ENCODE measurements around the gene SPIB. TPM values are rescaled to one million over a fixed set of nuclear protein-coding genes. Genes with fewer than 3 reads are reported as not detected.

SPIB gene
- total and polyA plus RNA-seq, 2 experiments from 2014 or later: 12.6 to 17.5 TPM

DNA sequence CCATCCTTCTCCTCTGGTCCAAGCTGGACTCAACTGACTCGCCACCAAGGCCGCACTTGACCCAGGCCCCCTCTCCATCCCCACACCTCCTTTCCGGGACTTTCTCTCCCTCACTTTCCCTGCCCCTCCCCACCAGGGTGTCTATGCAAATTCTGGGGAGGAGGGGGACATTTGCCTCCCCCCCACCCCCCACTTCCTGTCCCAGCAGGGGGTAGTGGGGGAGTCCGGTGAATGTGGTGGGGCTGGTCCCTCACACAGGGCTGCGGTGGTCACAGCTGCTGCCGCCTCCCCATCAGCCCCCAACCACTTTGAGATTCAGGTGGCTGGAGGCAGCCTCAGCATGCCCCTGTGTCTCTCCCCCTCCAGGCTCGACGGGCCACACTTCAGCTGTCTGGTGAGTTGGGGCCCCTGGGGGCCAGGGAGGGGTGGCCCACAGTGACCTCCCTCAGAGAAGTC is 870 bp downstream of the SPIB start:
- DNase-seq (ENCODE audit: low spot score): peak; percentile 81
- Histone ChIP-seq H3K27ac (ENCODE audit: low read depth) (no peak overlapping the region), H3K4me1 (ENCODE audit: insufficient read depth) (peaks cover 14% of the 10 kb centered on the region; the same call in 1 of the 2 replicates), H4K20me1 (replicated peaks; ENCODE audit: insufficient read depth) (no peaks in the 10 kb centered on the region; the same call in 1 of the 2 replicates), H3K36me3 (ENCODE audit: insufficient read depth) (no peaks in the 10 kb centered on the region), H3K79me2 (replicated peaks; ENCODE audit: insufficient read depth) (peaks cover 6% of the 10 kb centered on the region; the same call in 1 of the 2 replicates), H3F3A (replicated peaks; ENCODE audit: low read depth) (peaks cover 14% of the 10 kb centered on the region; the same call in 1 of the 2 replicates), H3K9me2 (ENCODE audit: insufficient read depth) (no peaks in the 10 kb centered on the region), H3K4me2 (peak overlapping the region; percentile 98), H2AFZ (no peak overlapping the region; the same call in 1 of the 2 replicates), H3K4me3 (peak overlapping the region; percentile 78), H3K27me3 (ENCODE audit: insufficient read depth) (no peaks in the 10 kb centered on the region)
- Mint-ChIP-seq H3K9me3 (peaks cover 3% of the 10 kb centered on the region; the same call in 2 of the 3 replicates), H3K4me3 (peak overlapping the region; percentile 82), H3K36me3 (ENCODE audit: low read depth) (peaks cover 26% of the 10 kb centered on the region), H3K4me1 (peaks cover 23% of the 10 kb centered on the region), H3K27me3 (ENCODE audit: insufficient read depth, low read depth, poor library complexity) (peaks cover 10% of the 10 kb centered on the region), H3K27ac (no peak overlapping the region)
- TF ChIP-seq, protein P1, sequence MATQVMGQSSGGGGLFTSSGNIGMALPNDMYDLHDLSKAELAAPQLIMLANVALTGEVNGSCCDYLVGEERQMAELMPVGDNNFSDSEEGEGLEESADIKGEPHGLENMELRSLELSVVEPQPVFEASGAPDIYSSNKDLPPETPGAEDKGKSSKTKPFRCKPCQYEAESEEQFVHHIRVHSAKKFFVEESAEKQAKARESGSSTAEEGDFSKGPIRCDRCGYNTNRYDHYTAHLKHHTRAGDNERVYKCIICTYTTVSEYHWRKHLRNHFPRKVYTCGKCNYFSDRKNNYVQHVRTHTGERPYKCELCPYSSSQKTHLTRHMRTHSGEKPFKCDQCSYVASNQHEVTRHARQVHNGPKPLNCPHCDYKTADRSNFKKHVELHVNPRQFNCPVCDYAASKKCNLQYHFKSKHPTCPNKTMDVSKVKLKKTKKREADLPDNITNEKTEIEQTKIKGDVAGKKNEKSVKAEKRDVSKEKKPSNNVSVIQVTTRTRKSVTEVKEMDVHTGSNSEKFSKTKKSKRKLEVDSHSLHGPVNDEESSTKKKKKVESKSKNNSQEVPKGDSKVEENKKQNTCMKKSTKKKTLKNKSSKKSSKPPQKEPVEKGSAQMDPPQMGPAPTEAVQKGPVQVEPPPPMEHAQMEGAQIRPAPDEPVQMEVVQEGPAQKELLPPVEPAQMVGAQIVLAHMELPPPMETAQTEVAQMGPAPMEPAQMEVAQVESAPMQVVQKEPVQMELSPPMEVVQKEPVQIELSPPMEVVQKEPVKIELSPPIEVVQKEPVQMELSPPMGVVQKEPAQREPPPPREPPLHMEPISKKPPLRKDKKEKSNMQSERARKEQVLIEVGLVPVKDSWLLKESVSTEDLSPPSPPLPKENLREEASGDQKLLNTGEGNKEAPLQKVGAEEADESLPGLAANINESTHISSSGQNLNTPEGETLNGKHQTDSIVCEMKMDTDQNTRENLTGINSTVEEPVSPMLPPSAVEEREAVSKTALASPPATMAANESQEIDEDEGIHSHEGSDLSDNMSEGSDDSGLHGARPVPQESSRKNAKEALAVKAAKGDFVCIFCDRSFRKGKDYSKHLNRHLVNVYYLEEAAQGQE (IDR thresholded peaks at IDR 0.05; ENCODE audit: unreplicated experiment): no peak
- peak; percentile 83 for TF ChIP-seq ETS1 (IDR thresholded peaks at IDR 0.05)
- peak; percentile 6 for ATAC-seq

DNA sequence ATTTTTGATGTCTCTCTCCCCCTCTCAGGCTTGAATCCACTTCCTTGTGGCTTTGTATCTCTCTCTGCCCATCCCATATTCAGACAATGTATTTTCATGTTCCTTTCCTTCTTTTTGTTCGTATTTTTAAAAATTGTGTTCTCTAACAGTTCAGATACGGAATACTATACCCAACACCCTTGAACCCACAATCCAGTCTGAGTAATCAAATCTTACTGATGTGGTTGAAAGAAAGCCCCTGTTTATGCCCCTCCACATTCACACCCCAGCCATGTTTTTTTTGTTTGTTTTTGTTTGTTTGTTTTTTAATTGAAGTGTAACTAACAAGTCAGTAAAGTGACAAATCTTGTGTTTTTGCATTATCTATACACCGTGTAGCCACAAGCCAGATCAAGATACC is 1.4 kb downstream of the SPIB start:
- ATAC-seq (no peak), DNase-seq (ENCODE audit: low spot score) (no peak)
- Mint-ChIP-seq H3K9me3 (peaks cover 3% of the 10 kb centered on the region; the same call in 2 of the 3 replicates), H3K4me3 (peak overlapping the region; percentile 82), H3K36me3 (ENCODE audit: low read depth) (peaks cover 24% of the 10 kb centered on the region), H3K27me3 (ENCODE audit: insufficient read depth, low read depth, poor library complexity) (peaks cover 10% of the 10 kb centered on the region), H3K27ac (no peak overlapping the region), H3K4me1 (peaks cover 20% of the 10 kb centered on the region)
- H3K36me3 ChIP-seq (ENCODE audit: insufficient read depth): no peaks in the 10 kb centered on the region
- peaks cover 11% of the 10 kb centered on the region; the same call in 1 of the 2 replicates for H3K4me1 ChIP-seq (ENCODE audit: insufficient read depth)
- H3K79me2 ChIP-seq (replicated peaks; ENCODE audit: insufficient read depth): peaks cover 6% of the 10 kb centered on the region; the same call in 1 of the 2 replicates
- TF ChIP-seq, protein P1 (IDR thresholded peaks at IDR 0.05; ENCODE audit: unreplicated experiment): no peak
- no peak for TF ChIP-seq ZNF114 (CRISPR knock-in tag; IDR thresholded peaks at IDR 0.05)
- no peak for TF ChIP-seq STAT1 (IDR thresholded peaks at IDR 0.05; ENCODE audit: unreplicated experiment)
- H3K27ac ChIP-seq (ENCODE audit: low read depth): no peak overlapping the region
- no peaks in the 10 kb centered on the region for H3K9me2 ChIP-seq (ENCODE audit: insufficient read depth)
- peak overlapping the region; percentile 78 for H3K4me3 ChIP-seq
- peak overlapping the region; percentile 98 for H3K4me2 ChIP-seq
- H2AFZ ChIP-seq: no peak overlapping the region
- H3F3A ChIP-seq (replicated peaks; ENCODE audit: low read depth): peaks cover 12% of the 10 kb centered on the region; the same call in 1 of the 2 replicates
- H3K27me3 ChIP-seq (ENCODE audit: insufficient read depth): no peaks in the 10 kb centered on the region
- no peaks in the 10 kb centered on the region for H4K20me1 ChIP-seq (replicated peaks; ENCODE audit: insufficient read depth)
